ENCODE results near the gene NKAIN1.
"Not testable (repeated sequence)": the region's sequence is repeated elsewhere in the genome, so short reads cannot be mapped to it uniquely, and the experiment has no call there.

DNA sequence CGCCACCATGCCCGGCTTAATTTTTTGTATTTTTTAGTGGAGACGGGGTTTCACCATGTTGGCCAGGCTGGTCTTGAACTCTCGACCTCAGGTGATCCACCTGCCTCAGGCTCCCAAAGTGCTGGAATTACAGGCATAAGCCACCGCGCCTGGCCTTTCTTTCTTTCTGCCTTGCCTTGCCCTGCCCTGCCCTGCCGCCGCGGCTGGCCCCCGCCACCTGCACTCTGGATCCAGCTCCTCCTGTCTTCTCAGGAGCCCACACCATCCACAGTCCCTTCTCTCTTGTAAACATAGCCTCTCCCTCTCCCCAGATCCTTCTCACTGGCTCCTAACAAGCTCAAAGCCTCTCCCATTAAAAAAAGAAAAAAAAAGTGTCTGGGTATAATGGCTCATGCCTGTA is 44.4 kb downstream of the NKAIN1 start:
- TF ChIP-seq, protein P1, sequence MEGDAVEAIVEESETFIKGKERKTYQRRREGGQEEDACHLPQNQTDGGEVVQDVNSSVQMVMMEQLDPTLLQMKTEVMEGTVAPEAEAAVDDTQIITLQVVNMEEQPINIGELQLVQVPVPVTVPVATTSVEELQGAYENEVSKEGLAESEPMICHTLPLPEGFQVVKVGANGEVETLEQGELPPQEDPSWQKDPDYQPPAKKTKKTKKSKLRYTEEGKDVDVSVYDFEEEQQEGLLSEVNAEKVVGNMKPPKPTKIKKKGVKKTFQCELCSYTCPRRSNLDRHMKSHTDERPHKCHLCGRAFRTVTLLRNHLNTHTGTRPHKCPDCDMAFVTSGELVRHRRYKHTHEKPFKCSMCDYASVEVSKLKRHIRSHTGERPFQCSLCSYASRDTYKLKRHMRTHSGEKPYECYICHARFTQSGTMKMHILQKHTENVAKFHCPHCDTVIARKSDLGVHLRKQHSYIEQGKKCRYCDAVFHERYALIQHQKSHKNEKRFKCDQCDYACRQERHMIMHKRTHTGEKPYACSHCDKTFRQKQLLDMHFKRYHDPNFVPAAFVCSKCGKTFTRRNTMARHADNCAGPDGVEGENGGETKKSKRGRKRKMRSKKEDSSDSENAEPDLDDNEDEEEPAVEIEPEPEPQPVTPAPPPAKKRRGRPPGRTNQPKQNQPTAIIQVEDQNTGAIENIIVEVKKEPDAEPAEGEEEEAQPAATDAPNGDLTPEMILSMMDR (IDR thresholded peaks at IDR 0.05; ENCODE audit: low read depth, low read length): not testable (repeated sequence)
- TF ChIP-seq POLR2A (IDR thresholded peaks at IDR 0.05; ENCODE audit: extremely low read depth, insufficient read length): not testable (repeated sequence)
